ENCODE results near the gene ZSCAN30.

The ZSCAN30 gene

DNA sequence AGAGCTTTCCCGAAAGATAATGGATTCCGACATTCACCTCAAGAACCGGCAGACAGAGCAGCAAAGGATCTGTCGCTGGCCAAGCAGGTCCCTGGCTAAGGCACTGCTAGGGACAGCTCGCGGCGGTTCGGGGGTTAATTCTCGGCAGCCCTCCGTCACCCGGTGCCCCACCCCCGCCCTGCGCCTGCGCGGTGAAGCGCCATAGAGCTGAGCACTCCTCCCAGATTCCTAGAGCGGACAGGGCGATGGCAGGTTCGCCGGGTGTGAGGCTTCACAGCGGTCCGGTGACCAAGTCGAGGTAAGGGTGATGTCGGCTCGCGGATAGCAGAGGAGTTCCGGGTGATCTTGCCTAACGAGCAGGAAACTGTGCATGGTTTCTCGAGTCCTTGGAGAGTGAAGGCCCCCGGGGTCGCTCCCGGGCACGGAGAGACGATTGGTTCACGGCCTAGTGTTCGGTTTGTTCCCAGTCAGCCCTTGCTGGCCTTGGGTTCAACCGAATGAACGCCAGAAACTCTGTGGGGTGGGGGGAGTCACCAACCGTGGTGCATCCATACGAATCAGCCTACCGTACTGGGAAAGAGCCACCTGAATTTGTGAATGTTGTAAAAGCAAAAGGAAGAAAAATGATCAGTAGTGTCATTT, at the start of gene ZSCAN30:
ZSCAN30 (minus strand) TSS at position 136 of the 642 bp plus-strand sequence. CDS start 25,877 bp downstream, outside the sequence.
- peak; percentile 98 for DNase-seq

GRCh38 chr18:35337286-35337685, 47.3 kb upstream of the ZSCAN30 start:
- peak; percentile 70 for DNase-seq

DNA sequence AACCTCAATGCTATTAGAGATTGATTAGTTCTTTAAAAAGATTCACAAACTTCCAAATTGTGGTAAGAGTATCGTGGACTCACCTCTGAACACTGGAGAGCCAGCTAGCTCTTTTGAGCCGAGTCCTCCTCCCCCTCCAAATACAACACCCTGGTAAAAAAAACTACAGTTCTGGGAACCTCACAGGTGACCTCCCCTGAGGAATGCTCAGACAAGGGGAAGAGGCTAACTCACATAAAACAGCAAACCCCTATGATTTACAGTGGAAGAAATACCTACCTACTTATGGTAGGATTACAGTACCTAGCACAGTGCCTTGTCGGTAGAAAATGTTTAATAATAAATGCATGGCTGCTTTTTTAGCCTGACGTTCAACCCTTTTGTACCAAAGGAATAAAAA, 45.8 kb upstream of the ZSCAN30 start:
- DNase-seq = no peak

DNA sequence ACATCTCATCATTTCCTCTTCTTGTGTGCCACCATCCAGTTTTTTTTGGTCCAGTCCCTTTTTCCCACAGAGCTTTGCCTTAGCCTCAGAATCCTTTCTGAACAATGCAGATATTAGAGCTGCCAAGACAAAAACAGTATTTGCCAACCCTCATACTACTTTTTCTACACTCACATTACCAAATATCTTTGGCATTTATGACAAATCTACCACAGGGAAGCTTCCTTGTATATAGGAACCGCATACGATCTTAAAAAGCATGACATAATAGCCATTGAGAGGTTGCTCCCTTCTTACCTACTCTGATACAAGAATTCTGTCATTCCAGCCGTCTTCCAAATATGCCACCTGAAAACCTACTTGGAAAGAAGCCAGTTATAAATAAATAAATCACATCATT, 44.8 kb upstream of the ZSCAN30 start:
- DNase-seq = no peak

- DNase-seq = no peak
Observed at GRCh38 chr18:35334212-35334611, 44.2 kb upstream of the ZSCAN30 start.

DNA sequence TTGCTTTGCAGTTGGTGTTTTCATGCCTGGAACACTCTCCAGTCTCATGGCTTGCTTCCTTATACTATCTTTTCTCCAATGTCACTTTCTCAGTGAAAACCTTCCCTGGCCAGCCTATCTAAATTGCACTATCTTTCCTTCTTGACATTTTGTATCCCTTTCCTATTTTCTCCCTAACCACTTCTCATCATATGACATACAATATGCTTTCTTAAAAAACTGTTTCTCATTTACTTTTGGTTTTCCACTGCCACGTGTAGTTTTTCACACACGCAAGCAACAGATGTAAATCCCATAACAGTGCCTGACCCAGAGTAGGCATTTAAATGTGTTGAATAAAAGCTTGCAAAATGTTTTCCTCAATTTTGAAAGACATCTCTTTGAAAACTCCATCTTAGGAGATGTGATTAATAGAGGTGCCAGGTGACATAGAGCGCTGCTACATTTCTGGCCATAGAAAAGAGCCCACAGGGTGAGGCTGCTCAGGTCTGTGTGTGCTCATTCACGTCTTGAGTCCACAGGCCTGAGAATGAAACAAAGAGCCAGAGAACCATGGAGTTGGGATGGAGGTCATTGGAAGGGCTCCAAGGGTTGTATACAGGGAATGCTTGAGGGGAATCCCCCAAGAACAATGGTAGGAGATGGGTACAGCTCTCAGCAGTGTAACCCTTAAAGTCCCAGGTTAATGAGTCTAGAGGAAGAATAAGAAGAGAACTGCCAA, 41.5 kb upstream of the ZSCAN30 start:
- no peak for DNase-seq

- DNase-seq = no peak
Observed at GRCh38 chr18:35328868-35329267, 38.8 kb upstream of the ZSCAN30 start.

- DNase-seq = no peak
Observed at GRCh38 chr18:35326695-35327387, 36.8 kb upstream of the ZSCAN30 start.

DNA sequence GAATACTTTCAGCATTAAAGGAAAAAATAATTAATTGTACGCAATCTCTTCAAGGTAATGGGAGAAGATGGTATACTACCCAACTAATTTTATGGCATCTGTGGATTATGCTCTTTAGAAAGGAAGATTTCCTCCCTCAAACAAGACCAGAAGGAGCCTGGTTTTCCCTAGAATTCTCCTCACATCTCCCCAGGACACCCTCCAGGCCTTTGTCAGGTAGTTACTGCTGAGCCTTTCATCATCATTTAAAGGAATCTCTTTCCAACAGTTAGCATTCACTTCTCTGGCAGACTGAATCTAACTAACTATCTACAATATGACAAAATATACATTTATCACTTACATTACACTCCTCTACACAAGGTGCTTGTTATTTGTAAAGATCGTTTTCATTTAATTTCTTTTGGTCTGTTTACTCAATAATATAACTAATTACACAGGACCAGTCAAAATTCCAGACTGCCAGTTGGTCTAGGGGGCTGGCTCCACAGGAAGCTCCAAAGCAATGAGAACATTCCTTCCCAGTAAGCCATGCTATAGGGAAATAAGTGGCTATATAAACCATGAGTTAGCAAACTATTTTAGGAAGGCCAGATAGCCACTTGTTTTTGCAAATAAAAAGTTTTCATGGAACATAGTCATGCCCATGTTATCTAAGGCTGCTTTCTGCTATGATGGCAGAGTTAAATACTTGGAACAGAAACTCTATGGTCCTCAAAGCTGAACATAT, 35.1 kb upstream of the ZSCAN30 start:
- DNase-seq = no peak

GRCh38 chr18:35322486-35323458, 32.7 kb upstream of the ZSCAN30 start:
- DNase-seq = no peak

DNA sequence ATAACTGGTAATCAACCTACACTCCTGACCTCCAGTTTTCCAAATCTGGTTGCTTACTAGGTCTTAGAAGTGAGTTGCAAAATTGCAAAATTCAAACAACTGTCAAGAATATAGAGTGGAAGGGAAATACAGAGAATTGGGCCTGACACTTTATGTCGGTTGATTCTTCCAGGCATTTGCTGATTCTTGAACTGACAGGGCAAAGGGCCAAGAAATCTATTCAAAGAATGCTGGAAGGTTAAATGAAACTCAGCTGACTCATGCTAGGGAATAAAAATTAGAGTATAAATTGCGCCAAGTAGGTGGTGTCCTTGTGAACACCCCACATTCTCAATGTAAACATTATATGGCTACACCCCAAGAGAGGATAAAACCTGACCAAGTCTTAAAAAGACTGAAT, 21.5 kb upstream of the ZSCAN30 start:
- DNase-seq = no peak

- DNase-seq = no peak
Observed at GRCh38 chr18:35306588-35307250, 16.7 kb upstream of the ZSCAN30 start.

DNA sequence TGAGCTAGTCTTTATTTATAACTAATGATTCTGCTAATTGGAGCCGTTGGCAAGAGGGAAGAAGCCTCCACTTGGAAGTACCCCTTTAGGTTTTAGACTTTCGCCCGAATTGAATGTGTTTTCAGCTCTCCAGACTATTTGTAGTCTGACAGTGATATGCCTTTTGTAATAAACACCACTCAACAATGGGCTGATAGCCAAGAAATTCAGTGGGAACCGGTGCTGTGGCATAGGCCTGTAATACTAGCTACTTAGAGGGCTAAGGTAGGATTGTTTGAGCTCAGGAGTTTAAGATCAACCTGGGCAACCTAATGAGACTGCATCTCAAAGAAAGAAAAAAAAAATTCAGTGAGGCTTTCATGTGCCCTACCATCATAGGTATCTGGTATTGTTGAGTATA, 13.6 kb upstream of the ZSCAN30 start:
- no peak for DNase-seq

DNA sequence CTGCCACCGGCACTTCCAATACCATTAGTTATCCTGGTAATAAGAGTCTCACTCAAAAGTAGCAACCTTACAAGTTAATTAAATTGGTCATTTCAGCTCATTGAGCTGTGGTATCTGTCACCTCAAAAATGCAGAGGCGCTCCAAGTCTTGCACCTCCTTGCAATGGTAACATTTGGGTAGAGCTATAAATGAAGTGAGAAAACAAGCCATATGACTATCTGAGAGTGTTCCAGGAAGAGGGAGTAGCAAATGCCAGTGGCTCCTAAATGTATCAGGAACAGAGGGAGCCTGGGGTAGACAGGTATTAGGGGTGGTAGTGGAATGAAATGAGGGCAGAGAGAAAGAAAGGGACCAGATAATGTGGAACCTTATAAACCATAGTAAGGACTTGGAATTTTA, 6.0 kb upstream of the ZSCAN30 start:
- no peak for DNase-seq

GRCh38 chr18:35291166-35291565, 1.1 kb upstream of the ZSCAN30 start:
- DNase-seq = no peak

DNA sequence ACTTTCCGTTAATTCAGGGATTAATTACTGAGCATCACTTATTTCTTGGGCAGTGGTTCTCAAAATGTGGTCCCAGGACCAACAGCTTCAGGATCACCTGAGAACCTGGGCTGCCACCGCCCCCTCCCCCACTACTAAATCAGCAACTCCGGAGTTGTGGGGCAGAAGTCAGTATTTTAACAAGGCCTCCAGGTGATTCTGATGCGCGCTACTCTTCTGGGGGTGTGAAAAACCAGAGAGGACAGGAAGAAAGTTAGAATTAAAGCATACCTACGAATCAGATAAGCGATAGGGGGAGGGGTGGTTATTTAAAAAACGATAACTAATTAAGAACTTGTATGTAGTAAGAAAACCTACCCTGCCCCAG, 319 bp downstream of the ZSCAN30 start:
- DNase-seq = no peak

DNA sequence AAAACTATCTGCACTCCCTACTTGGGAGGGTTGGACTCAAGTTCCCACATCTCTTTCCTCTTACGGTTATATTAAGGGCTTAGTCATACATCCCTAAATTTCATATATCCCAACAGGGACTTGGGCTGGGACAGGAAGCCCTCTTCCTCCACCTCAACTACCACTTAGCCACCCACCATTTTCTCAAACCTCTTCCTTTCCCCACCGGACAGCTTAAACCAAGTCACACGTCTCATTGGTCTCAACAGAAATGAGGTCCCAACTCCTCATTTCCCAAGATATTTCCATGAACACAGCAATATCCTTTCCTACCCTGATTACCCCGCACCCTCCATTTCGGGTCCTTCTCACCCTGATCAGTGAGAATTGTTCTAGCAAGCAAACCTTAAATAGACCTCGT, 736 bp downstream of the ZSCAN30 start:
- DNase-seq = peak; percentile 14

- no peak for DNase-seq
Observed at GRCh38 chr18:35284841-35285240, 5.2 kb downstream of the ZSCAN30 start.

- no peak for DNase-seq
Observed at GRCh38 chr18:35283923-35284794, 5.9 kb downstream of the ZSCAN30 start.

GRCh38 chr18:35282353-35282752, 7.7 kb downstream of the ZSCAN30 start:
- no peak for DNase-seq

- no peak for DNase-seq
Observed at GRCh38 chr18:35278969-35279368, 11.1 kb downstream of the ZSCAN30 start.
